ENCODE measurements around the gene USP2. TPM values are rescaled to one million over a fixed set of nuclear protein-coding genes. Genes with fewer than 3 reads are reported as not detected.

USP2 gene
- total RNA-seq, 1 donor from 2014 or later, result 2.6 TPM

DNA sequence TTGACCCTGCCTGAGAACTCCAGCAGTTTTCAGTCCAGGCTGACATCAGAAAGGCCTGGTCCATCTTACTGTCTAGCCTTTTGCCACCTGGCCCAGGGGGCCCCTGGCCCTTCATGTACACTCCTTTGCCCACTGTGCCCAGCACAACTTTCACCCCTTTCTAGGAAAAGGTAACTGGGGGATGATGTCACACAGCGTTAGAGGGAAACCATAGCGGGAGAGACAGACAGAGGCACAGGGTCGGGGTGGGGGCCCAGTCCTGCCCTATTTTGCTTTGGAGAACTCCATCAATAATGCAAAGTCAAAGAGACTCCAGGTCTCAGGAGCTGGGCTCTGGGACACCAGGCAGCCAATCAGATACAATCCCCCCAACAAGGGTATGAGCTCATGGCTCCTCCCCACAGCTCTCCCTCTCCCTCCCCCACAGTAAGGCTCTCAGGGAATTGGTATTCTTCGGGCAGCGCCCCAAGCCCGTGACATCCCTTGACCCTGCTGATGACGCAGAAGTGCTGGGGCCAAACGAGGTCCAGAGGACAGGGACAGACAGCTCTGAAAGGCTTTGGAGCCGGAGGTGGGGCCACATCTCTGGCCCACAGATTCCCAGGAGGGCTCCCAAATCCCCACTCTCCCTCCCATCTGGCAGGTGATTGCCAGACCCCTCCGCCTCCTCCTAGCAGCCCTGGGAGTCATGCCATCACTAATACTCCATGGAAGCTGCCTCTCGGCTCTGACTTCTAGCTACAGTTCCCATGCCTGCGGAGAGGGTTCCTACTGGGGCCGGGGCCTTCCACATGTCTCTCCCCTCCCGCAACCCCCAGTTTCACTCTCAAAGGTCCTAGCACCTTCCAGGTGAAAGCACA is 5.9 kb downstream of the USP2 start:
- Mint-ChIP-seq H3K36me3 (ENCODE audit: unreplicated experiment) (no peaks in the 10 kb centered on the region), H3K9me3 (ENCODE audit: unreplicated experiment) (no peaks in the 10 kb centered on the region), H3K4me1 (ENCODE audit: low read depth, unreplicated experiment) (peaks cover 25% of the 10 kb centered on the region), H3K27me3 (ENCODE audit: unreplicated experiment) (peaks cover 6% of the 10 kb centered on the region), H3K27ac (ENCODE audit: unreplicated experiment) (no peak overlapping the region), H3K4me3 (ENCODE audit: unreplicated experiment) (no peak overlapping the region)
- TF ChIP-seq, protein P1, sequence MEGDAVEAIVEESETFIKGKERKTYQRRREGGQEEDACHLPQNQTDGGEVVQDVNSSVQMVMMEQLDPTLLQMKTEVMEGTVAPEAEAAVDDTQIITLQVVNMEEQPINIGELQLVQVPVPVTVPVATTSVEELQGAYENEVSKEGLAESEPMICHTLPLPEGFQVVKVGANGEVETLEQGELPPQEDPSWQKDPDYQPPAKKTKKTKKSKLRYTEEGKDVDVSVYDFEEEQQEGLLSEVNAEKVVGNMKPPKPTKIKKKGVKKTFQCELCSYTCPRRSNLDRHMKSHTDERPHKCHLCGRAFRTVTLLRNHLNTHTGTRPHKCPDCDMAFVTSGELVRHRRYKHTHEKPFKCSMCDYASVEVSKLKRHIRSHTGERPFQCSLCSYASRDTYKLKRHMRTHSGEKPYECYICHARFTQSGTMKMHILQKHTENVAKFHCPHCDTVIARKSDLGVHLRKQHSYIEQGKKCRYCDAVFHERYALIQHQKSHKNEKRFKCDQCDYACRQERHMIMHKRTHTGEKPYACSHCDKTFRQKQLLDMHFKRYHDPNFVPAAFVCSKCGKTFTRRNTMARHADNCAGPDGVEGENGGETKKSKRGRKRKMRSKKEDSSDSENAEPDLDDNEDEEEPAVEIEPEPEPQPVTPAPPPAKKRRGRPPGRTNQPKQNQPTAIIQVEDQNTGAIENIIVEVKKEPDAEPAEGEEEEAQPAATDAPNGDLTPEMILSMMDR (IDR thresholded peaks at IDR 0.05; ENCODE audit: partially characterized antibody, unreplicated experiment), result no peak
- no peak for DNase-seq

DNA sequence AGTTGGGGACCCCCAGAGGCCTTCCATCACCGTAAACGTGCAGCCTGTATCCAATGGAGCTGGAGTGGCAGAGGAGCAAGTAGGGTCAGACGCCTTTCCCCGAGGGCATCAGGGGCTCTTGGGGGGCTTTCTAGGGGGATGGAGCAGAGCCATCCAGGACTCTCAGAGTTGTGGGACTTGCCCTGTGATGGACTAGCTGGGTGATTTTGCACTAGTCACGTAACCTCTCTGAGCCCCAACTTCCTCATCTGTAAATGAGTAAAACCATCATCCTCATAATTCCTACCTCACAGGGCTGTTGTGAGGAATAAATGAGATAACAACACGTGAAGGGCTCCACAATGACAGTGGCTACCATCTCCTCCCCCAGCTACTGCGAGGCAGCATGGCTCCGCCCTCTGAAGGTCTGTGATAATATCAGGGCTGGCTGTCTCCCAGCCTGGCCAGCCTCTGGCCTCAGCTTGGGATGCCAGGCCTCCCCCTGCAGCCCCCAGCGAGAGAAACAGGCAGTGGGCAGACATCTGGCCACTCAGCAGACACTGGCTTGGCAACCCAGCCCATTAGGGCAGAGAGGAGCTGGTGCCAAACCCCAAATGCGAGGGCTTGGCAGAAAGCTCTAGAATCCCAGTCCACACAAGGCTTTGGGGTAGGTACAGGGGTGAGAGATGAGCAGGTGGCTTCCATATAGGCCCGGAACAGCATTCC is 6.7 kb downstream of the USP2 start:
- DNase-seq, result no peak
- Mint-ChIP-seq H3K4me3 (ENCODE audit: unreplicated experiment) (no peak overlapping the region), H3K36me3 (ENCODE audit: unreplicated experiment) (no peaks in the 10 kb centered on the region), H3K9me3 (ENCODE audit: unreplicated experiment) (no peaks in the 10 kb centered on the region), H3K27me3 (ENCODE audit: unreplicated experiment) (peaks cover 6% of the 10 kb centered on the region), H3K27ac (ENCODE audit: unreplicated experiment) (no peak overlapping the region), H3K4me1 (ENCODE audit: low read depth, unreplicated experiment) (peaks cover 28% of the 10 kb centered on the region)
- TF ChIP-seq, protein P1 (IDR thresholded peaks at IDR 0.05; ENCODE audit: partially characterized antibody, unreplicated experiment), result no peak

DNA sequence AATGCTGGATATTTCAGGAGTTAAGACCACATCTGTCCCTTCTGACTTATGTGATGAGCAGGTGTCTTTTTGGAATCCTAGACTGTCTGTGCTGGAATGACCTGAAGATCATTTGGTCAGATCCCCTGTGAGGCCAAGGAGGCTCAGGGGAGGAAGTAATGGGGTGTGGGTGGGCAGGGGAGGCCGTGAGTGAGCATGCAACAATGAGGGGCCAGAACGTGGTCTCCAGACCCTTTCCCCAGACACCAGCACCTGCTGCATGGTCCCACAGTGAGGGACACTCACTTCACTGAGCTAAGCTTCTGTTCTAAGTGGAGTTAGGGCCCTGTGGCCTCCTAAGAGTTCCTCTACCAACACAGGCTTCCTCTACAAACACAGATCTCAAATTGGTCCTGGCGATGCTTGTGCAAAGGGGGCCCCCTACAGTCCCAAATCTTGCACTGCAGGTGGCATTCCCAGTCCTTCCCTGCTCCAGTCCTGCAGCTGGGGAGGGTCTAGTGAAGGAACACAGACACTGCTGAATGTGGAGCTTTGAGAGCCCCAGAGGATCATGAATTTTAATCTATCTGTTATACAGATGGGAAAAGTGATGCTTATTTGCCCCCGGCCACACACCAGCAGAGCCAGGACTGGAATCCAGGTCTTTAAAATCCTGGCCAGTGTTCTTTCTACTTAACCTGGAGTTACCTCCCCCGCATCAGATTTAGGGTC is 7.4 kb downstream of the USP2 start:
- peak; percentile 92 for DNase-seq
- H3K27ac Mint-ChIP-seq (ENCODE audit: unreplicated experiment), result no peak overlapping the region
- H3K4me3 Mint-ChIP-seq (ENCODE audit: unreplicated experiment), result no peak overlapping the region
- no peaks in the 10 kb centered on the region for H3K36me3 Mint-ChIP-seq (ENCODE audit: unreplicated experiment)
- H3K4me1 Mint-ChIP-seq (ENCODE audit: low read depth, unreplicated experiment), result peaks cover 32% of the 10 kb centered on the region
- TF ChIP-seq, protein P1 (IDR thresholded peaks at IDR 0.05; ENCODE audit: partially characterized antibody, unreplicated experiment), result peak; percentile 90
- peaks cover 10% of the 10 kb centered on the region for H3K27me3 Mint-ChIP-seq (ENCODE audit: unreplicated experiment)
- H3K9me3 Mint-ChIP-seq (ENCODE audit: unreplicated experiment), result no peaks in the 10 kb centered on the region

DNA sequence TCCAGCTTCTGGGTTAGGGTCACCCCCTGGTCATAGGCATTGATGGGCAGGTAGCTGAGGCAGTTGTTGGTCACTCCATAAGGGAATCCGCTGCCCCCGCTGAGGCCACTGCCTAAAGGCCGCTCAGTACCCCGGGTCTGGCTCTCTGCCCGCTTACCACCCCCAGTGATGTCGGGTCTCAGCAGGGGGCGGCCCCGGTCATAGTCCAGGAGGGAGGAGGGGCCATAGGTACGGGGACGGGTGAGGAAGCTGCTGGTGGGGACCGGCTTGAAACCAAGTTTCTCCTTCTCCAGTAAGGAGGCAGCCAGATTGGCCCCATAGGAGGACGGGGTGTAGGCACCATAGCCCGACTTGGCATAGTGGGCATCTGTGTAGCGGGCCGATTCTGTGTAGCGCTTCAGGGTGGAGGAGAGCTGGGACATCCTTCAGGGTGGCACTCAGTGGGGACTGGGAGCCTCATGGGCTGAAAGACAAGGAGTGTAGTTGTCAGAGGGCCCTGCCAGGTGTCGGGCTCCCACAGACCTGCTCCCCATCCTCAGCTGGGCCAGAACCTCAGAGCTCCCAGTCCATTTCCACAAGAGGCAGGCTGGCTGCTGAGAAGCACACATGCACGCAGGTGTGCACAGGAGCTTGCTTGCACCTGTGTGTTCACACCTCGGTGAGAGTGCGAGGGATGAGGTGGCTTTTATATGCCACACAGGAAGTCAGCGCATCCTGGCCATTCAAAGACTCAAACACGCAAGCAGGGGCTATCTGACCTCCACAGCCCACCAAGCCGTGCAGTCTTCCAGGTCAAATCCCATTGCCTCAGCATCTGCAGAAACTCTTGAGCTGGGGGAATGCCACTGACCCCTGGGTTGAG is 8.2 kb downstream of the USP2 start:
- DNase-seq, result no peak
- TF ChIP-seq, protein P1 (IDR thresholded peaks at IDR 0.05; ENCODE audit: partially characterized antibody, unreplicated experiment), result no peak
- no peaks in the 10 kb centered on the region for H3K9me3 Mint-ChIP-seq (ENCODE audit: unreplicated experiment)
- H3K36me3 Mint-ChIP-seq (ENCODE audit: unreplicated experiment), result no peaks in the 10 kb centered on the region
- no peak overlapping the region for H3K4me3 Mint-ChIP-seq (ENCODE audit: unreplicated experiment)
- H3K27ac Mint-ChIP-seq (ENCODE audit: unreplicated experiment), result no peak overlapping the region
- H3K27me3 Mint-ChIP-seq (ENCODE audit: unreplicated experiment), result peaks cover 10% of the 10 kb centered on the region
- peaks cover 34% of the 10 kb centered on the region for H3K4me1 Mint-ChIP-seq (ENCODE audit: low read depth, unreplicated experiment)
